ENCODE data around the gene HLA-DPA1.

GRCh38 chr6:33052627-33053026, 20.8 kb downstream of the HLA-DPA1 start:
- TF ChIP-seq CTCF (IDR thresholded peaks at IDR 0.05) (no peak), POLR2A (IDR thresholded peaks at IDR 0.05) (no peak)
